COR-L47 (cell line): Measurements from ENCODE around the gene VPS13D.
"Not testable (repeated sequence)": the region's sequence is repeated elsewhere in the genome, so short reads cannot be mapped to it uniquely, and the experiment has no call there.

Experiments used
- DNase-seq: peaks from one replicate; lab custom pipeline; 2025; lab: John Stamatoyannopoulos, UW

Gene VPS13D

DNA sequence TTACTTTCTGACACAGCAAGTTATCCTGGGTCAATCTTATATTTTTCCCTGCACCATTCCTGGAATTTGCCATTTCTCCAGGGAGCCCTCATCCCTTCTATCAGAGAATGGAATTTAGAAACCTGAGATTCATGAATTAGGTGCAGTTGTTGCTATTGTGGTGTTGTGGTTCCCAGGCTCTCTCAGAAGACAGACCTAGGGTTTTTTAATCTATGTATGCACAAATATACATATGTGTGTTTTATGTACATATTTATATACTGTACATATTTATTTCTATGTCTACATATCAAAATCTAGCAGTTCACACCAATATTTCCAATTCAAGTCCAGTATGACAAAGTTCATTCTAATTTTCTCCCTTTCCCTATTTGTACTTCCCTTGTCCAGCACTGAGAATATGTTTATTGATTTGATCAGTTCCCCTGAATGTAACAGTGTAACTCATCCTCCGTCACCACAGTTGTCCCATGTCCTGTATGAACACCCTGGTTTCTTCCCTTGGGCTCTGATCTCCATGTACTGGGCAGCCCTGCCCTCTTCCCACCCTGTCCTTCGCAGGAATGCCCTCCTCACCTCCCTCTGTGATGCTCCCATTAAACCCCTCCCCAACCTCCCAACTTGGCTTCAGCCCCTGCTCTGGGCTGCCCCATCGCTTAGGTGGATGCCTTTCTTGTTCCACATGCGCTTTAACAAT, 145.5 kb downstream of the VPS13D start:
- DNase-seq, result no peak

DNA sequence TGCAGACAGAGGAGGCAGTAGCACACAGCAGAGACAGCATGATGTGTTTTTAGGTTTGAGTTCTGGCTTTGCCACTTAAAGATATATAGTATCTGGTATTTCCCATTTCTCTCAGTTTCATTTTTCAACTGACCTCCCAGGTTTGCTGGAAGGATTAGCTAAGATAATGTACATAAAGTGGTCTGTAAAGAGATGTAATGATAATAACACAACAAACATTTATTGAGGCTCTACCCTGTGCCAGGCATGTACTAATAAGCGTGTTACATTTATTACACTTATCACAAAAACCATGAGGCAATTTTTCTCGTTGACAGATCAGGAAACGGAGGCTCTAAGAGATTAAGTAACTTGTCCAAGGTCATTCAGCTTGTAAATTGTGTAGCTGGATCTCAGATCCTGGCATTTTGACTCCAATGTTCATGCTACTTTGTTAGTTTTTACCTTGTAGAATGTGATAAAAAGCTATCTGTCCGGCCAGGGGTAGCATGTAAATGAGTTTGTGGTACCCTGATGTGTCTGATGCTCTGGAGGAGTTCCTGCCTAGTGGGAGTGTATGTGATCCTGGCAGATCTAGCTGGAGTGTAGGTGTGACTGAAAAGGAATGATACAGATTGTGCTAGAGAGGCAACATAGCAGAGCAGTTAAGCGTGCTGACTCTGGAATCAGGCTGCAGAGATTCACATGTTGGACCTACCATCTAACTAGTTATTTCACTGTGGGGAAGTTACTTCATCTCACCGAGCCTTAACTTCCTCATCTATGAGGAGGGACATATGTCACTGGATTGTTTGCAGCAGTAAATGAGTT, 146.6 kb downstream of the VPS13D start:
- no peak for DNase-seq

DNA sequence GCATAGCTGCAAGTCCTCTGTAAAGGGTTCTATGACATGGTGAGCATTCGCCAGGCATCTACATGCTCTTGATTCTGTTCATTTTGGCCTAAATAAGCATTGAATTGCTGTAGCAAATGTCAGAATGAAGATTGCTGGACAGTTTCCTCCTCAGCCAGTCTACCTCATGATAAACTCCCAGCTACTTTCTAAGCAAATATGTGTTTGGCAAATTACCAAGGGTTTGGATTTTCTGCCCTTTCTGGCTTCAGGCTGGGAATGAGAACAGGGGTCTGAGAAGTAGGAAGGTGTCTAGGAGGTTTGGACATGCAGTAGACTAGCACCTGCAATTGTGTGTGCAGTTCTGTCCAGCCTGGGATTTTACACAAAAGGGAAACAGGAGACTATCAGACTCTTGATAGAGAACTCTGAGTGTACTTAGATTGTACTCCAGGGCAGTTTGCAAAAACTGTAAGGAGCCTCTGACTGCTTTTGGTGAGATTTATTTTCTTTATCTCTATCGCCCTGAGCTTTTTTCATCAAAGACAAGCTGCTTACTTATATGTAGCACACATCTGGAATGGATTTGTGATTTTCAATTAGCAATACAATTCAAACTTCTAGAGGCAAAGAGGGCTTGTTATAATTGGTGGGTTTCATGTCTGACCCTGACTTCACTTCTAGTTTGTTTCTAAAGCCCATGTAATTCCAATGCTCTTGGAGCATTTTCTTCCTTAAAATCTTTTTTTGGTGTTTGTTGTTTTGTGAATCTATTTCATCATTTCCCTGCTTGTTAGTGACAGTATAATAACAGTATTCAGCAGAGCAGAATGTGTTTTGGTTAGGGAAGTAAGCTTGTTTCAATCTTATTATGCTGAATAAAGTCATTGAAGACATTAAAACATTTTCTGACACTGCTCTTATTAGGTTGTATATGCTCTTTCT, 150.8 kb downstream of the VPS13D start:
- no peak for DNase-seq

DNA sequence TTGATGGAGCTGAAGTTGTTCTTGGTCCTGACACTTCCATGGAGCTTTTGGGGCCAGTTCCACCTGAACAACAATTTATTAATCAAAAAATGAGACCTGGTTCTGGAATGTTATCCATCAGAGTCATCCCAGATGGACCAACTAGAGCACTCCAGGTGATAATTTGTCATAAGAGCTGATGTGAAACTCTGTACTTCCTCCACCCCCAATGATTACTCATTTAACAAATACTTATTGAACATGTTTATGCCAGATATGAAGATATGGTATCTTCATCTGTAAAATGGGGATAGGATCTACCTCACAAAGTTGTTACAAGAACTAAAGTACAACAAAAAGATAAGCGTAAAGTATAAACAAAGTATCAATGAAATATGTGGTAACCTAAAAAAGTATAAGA, 153.2 kb downstream of the VPS13D start:
- no peak for DNase-seq

DNA sequence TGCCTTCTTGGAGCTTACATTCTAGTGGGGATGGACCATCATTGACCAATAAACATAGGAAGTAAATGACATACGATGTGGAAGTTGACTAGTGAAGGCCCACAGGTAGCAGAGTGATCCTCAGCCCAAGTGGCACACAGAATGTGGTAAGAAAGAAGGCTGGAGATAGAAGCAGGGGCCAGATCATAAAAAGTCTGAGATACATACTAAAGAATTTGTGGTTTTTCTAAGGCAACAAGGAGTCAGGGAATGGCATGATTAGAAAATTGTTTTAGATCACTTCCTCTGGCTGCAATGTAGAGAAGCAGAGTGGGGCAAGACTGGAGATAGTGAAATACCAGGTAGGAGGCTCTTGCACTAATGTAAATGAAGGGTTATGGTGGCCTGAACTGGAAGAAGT, 154.0 kb downstream of the VPS13D start:
- no peak for DNase-seq

DNA sequence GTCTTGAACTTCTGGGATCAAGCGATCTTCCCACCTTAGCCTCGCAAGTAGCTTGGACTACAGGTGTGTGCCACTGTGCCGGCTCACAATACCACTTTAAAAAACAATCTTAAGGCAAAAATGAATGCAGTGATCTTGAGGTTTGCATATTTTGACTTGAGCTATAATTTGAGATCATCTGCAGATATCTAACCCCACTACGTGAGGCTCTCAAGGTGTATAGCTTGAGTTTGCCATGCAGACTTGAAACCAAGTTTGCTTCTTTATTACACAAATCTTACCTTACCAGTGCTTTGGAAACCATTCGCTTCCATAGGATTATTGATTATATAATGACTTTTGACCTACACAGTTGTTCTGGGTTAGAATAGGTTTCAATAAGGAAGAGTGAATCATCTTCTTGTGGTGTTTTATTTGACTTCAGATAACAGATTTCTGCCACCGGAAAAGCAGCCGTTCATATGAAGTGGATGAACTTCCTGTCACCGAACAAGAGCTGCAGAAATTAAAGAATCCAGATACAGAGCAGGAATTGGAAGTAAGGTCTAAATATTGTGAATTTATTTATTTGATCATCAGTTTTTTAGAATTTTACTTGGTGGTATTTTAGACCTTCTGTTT, 155.1 kb downstream of the VPS13D start:
- DNase-seq, result no peak

DNA sequence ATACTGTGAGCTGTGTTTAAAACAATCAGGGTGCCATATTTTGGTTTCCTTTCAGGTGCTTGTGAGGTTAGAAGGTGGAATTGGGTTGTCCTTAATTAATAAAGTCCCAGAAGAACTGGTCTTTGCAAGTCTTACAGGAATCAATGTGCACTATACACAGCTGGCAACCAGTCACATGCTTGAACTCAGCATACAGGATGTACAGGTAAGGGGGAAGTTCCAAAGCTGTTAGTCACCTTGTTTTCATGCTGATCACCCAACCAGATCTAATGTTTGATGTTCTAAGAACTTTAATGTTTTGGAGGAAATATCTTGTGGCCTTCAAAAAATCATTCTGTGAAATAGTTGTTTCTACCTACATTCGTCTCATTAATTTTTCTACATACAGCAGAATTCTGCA, 156.3 kb downstream of the VPS13D start:
- no peak for DNase-seq

DNA sequence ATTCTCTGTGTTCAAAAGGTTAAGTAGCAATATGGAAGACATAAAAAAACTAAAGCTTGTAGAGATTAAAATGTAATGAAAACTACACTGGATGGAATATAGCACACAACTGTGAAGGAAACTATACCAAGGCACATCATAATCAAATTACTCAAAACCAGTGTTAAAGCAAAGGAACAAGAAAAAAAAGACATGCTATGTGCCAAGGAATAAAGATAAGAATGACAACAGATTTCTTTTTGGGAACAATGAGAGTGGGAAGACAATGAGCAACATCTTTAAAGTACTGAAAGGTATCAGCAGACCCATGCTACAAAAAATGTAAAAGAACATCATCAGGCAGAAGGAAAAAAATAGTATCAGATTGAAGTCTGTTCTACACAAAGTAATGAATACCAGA, 157.8 kb downstream of the VPS13D start:
- DNase-seq, result no peak

DNA sequence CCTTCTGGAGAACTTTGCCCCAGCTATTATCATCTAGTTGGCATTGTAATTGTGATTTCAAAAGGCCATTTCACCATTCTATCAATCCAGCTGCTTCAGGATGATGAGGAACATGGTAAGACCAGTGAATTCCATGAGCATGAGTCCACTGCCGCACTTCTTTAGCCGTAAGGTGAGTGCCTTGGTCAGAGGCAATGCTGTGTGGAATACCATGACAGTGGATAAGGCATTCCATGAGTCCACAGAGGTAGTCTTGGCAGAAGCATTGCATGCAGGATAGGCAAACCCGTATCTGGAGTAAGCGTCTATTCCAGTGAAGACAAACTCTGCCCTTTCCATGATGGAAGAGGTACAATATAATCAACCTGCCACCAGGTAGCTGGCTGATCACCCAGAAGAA, 160.5 kb downstream of the VPS13D start:
- DNase-seq, result not testable (repeated sequence)

DNA sequence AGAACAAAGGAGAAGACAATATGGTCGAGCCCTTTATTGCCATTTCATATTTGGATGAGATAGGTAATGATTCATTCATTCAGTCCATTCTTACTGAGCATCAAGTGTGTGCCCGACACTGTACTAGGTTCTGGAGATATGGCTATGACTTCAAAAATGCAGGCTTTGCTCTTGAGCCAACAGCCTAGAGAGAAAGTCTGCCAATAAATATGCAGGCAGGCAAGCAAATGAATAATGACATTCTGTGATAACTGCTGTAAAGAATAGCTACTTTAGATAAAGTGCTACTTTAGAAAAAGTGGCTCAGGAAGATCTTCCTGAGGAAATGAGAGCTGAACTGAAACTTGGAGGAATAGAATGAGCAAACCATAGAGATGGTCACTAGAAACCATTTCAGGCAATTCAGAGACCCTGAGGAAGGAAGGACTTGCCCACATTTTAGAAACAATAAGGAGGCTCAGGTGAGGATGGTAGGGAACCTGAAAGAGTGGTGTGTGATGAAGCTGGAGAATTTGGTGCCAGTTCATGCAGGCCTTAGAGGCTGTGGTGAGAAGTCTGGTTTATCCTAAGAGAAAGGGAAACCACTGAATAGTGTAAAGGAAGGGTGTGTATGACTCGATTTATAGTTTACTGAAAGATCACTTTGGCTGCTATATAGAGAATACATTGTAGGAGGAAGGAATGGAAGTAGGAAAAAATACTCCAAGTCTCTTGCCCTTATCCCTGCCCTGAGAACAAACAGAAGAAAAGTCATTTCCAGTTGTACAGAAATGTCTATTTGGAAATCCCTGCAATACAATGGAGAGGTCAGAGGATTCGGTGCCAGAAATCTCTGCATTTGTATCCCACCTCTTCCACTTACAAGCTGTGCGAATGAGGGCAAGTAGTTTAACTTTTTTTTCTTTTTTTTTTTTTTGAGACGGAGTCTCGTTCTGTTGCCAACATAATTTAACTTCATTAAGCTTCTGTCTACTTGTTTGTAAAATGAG, 167.9 kb downstream of the VPS13D start:
- no peak for DNase-seq

DNA sequence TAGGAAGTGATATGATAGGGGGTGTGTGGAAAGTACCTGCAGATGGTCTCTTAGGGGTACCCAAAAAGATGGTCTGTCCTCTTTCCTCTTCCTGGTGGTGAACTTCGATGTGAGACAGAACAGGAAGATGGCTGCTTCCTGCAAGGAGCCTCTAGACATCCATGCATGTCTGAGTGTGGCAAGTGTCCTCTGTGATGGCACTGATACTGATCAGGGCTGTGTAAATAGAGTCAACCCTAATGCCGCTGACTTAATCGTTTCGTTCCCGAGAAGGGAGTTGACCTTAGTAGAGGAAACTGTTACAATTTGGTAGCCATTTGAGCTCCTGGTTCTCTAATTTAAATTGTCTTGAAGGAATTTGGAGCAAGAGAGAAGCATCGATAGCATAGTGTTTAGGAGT, 168.6 kb downstream of the VPS13D start:
- no peak for DNase-seq

DNA sequence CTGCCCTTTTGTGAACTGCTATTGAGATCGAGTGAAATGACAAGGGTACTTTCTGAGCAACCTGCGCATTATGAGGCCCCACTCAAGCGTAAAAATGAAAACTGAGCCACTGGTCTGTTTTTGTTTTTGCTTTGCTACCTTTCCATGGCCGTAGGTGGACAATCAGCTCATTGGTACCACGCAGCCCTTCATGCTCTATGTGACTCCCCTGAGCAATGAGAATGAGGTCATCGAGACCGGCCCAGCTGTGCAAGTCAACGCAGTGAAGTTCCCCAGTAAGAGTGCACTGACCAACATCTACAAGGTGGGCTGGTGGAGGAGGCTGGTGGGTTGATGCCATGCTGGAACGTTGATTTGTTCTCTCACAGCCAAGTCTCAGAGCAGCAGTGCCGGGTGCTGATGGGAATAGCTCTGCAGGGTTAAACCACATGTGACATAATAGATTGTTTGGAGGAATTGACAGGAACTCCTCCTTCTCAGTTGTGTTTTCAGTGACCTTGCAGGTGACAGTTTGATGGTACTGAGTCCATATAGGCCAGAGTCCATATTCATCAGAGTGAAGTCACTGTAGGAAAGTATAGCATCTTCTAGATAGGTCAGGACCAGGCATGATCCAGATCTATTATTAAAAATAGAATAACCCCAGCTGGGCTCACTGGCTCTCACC, 170.3 kb downstream of the VPS13D start:
- DNase-seq, result no peak

DNA sequence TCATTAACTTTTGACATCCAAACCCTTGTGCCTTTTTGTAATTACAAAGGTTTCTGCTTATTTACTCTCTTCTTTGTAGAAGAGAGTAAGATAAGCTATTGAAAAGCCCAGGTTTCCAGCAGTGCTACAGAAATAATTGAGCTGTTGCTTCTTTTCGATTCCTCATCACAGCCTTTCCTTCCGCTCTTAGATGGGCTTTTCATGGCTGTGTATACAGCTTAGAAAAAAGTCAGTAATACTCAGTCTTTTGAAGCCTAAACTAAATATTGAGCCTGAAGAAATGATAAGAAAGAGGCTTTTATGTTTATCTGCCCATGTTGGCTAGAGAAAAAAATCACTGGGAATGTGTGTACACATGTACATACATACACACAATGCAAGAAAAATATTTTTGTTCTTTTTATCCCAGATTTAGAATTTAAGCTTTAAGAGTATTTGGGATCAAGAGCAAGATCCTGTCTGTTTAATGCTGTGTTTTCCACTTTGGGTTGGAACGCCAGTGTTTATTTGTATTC, 172.4 kb downstream of the VPS13D start:
- no peak for DNase-seq

DNA sequence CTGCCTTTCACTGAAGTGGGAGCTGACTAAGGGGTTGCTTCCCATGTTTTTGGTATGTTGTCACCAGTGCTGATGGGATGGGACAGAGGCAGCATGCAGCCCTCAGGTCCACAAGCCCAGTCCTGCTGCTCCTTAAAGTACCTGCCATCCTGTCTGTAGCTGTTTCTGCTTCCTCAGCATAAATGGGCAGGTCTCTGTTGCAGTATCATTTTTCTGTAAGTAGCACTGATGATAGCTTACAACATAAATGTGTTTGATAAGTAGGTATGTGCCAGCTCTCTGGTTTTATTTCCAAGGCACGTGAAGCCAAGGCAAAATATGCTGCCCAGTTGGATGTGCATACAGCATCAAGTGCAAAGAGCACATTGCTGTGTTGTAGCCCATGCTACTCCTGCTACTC, 173.0 kb downstream of the VPS13D start:
- no peak for DNase-seq

DNA sequence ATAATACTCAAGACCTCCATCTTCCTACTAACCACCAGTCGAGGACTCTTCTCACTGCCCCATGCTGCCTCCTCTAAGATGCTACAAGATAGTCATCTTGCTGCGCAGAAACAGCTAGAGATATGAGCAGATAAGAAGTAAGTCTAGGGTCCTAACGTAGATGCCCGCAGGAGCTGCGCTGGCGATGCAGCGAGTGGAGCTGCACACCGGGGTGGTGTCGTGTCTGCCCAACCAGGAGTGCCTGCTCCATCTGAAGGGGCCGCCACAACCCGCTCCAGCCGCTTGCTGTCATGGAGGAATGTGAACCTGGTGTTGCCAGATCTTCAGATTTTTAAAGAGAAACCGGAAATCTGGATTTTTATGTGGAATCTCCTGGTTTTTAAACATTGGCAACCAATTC, 175.1 kb downstream of the VPS13D start:
- no peak for DNase-seq

DNA sequence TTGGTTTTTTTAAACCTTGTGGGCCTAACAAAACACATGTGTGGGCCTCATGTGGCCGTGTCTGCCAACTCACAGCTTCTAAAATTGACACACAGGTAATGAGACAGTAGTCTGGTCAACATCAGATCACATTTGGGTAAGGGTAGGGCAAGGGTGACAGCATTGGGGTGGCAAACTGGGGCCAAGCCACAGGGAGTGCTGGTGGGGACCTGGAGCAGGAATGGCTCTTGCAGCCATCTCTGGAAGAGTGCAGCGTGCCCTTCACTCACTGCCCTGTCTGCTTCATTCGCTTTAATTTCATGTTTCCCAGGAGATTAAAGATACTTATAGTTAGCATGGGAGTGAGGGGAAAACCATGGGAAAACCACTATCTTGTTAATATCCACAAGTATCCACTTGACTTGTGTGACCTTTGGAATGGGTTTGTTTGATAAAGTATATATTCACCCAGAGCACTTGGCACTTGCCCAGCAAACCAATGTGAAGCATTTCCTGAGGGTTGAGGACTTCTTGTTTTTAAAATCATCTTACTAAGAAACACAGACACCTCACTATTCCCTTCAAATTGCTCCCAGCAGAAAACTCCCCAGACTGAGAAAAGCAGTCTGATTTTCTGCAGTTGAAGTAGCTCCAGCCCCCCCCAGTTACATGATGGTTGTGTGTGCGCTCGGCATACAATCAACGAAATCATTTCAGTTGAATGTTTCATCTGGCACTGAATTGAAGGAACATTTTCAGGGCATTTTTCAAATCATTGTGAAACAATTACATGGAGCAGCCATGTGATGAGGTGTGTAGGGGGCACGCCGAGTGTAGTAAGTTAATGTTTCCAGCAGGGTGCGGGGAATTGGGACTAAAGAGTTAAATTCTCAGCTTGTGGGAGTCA, 175.7 kb downstream of the VPS13D start:
- no peak for DNase-seq

DNA sequence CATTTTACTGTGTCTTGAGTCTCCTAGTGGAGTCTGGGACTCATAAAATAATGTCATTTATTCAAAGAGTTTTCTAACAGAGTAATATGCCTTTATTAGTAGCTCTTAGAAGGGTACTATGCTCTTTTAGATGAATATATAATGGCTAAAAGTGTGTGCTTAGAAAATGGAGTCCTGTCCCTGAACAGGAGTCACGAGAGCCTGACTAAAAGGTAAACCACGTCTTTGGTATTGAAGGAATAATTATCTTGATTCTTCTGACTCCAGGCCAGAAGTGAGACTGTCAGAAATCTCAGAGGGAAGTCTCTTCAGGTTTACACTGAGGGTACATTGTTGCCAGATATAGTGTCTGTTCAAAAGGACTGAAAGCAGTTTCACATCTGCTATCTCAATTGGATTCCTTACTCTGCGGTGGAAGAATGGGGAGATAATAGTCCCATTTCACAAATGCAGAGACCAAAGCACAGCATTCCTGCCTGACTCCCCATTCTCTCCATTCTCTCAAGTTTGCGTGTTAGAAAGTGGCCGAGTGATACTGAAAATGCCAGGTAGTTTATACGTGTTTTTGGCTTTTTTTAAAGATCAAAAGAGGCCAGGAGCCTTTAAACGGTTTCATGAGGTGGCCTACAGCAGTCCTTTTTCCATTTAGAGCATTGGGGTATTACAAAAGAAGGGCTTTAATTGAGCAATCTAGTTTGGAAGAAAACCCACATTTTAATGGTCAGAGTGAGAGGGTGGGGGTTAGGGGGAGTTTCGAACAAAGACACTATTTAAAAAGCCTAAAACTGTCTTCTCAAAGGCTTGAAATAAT, 176.6 kb downstream of the VPS13D start:
- DNase-seq, result no peak
